Measurements from ENCODE around the gene PRR35. TPM values are rescaled to one million over a fixed set of nuclear protein-coding genes. Genes with fewer than 3 reads are reported as not detected.

PRR35 gene
- total and polyA plus RNA-seq, 8 donors, result 0.09 to 1.0 (median 0.66) TPM

DNA sequence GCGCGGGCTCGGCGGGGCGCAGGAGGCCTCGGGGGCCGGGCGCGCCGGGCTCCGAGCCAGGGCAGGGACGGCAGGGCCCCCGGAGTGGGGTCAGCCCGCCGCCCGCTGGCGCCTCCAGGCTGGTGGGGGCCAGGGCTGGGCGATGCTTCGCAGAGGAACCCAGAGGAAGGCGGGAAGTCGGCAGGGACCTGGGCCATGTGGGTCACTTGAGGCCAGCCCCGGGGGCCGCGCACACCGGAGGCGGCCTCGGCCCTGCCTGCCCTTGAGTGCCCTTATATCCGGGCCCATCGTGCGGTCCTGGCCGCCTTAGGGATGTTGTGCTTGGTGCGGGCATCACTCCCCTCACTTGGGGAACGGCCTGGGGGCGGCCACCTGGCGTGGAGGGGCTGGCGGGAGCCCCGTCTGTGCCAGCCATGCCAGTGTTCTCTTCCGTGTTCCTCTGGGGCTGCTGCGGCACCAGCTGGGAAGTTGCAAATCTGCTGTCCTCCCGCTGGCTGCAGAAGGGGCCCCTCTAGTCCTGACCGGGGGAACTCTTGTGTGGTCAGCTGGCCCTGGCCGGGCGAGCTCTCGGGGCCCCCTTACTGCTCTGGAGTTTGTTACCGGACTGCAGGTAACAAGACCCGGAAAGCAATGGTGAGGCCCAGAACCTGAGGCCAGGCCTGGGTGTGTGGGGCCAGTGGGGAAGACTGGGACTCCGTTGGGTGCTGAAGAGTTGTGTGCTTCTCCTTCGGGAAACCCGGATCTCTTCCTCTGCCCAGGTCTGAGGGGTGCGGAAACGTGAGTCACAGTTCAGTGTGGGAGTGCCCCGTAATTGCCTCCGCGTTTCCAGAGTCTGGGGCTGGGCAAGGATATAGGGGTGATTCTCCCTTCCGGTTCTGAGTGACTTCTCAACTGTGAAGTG lies 31.8 kb upstream of the PRR35 start:
- TF ChIP-seq, protein P1, sequence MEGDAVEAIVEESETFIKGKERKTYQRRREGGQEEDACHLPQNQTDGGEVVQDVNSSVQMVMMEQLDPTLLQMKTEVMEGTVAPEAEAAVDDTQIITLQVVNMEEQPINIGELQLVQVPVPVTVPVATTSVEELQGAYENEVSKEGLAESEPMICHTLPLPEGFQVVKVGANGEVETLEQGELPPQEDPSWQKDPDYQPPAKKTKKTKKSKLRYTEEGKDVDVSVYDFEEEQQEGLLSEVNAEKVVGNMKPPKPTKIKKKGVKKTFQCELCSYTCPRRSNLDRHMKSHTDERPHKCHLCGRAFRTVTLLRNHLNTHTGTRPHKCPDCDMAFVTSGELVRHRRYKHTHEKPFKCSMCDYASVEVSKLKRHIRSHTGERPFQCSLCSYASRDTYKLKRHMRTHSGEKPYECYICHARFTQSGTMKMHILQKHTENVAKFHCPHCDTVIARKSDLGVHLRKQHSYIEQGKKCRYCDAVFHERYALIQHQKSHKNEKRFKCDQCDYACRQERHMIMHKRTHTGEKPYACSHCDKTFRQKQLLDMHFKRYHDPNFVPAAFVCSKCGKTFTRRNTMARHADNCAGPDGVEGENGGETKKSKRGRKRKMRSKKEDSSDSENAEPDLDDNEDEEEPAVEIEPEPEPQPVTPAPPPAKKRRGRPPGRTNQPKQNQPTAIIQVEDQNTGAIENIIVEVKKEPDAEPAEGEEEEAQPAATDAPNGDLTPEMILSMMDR (IDR thresholded peaks at IDR 0.05), result no peak
- H3K27ac ChIP-seq, result peak overlapping the region; percentile 62 to 76 (median 68)
- intact Hi-C loops (cut with DNase I), result no loop called here
- peak overlapping the region; percentile 63 to 86 (median 77) for H3K4me3 ChIP-seq
- H3K36me3 ChIP-seq, result no peaks in the 10 kb centered on the region
- peaks cover 16 to 23% (median 20%) of the 10 kb centered on the region in 3 donors for H3K4me1 ChIP-seq
- DNase-seq (peak in 4 of 6 donors; percentile 49 to 80 (median 63)), ATAC-seq (peak in 3 of 4 donors; percentile 1 to 11 (median 5)), FAIRE-seq (no peak)
- WGBS, 2 donors, result 1 to 3% methylated on average over 28 to 55 of the region's 55 CpGs
- no peaks in the 10 kb centered on the region for H3K27me3 ChIP-seq
- no peaks in the 10 kb centered on the region for H3K9me3 ChIP-seq

DNA sequence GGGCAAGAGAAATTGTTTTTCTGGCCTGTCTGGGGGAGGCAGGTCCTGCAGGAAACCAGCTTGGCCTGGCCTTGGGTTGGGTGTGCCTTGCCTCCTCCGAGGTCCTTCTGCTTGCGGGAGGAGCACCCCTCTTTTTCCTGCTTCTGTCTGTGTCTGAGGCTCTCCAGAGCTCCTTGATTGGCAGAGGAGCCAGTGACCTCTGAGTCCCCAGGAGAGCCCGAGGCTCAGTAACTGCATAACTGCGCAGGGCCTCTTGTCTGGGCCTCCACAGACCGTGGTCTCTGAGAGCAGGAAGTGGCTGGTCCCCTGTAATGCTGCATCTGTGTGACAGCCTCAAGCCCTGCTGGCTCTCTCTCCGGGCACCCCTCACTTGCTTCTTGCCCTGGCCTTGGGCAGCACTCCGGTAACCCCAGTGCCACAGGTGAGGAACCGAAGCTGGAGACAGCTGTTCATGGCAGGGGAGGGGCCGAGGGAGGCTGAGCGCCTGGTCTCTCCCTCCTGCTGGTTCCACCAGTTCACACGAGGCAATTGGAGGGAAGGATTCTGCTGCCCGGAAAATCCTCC lies 31.1 kb upstream of the PRR35 start:
- ATAC-seq, result no peak
- intact Hi-C loops (cut with DNase I), result no loop called here
- no peaks in the 10 kb centered on the region for H3K27me3 ChIP-seq
- peaks cover 21 to 31% (median 23%) of the 10 kb centered on the region in 3 donors for H3K4me1 ChIP-seq
- TF ChIP-seq, protein P1 (IDR thresholded peaks at IDR 0.05), result no peak
- no peaks in the 10 kb centered on the region for H3K36me3 ChIP-seq
- peak in 3 of 6 donors; percentile 54 to 61 (median 59) for DNase-seq
- peak overlapping the region; percentile 63 to 86 (median 77) for H3K4me3 ChIP-seq
- peak overlapping the region; percentile 62 to 76 (median 68) for H3K27ac ChIP-seq
- H3K9me3 ChIP-seq, result no peaks in the 10 kb centered on the region
- WGBS, 2 donors, result 20 to 25% methylated on average over 12 of the region's 12 CpGs
- FAIRE-seq, result no peak

DNA sequence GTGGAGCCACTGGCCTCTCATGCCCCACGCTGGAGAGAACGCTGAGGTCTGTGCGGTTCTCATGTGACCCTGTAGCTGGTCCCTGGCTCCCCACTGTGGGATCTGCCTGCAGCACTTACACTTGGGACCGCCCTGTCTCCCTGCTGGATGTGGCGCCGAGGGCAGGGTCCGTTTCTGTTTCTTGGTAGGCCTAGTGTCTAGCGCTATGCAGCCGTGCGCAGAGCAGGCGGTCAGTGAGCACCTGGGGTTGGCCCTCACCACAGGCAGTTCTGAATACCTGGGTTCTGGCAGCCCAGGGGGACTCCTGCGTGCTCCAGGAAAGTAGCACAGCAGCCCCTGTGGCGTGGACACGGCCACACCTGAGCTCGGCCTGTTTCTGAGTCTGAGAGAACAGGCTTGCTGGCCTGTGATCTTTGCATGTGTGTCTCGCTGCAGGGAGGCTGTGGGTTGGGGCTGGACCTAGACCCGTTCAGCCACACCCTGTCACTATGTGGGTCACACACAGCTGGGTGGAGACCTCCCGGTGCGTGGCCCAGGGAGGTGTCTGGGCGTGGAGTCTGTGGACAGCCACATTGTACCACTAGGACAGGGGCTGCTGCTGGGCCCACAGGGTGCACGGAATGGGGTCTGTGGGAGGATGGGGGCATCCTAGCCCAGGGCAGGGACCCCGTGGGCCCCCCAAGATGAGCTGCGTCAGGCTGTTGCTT lies 29.9 kb upstream of the PRR35 start:
- TF ChIP-seq, protein P1 (IDR thresholded peaks at IDR 0.05), result no peak
- Histone ChIP-seq H3K27me3 (no peaks in the 10 kb centered on the region), H3K36me3 (no peaks in the 10 kb centered on the region), H3K4me3 (no peak overlapping the region), H3K9me3 (no peaks in the 10 kb centered on the region), H3K4me1 (peaks cover 32 to 42% (median 34%) of the 10 kb centered on the region in 3 donors), H3K27ac (no peak overlapping the region)
- DNase-seq, result peak in 1 of 6 donors; percentile 40
- intact Hi-C loops (cut with DNase I), result no loop called here
- no peak for ATAC-seq
- no peak for FAIRE-seq
- 70 to 72% methylated on average over 22 to 23 of the region's 23 CpGs for WGBS, 2 donors

DNA sequence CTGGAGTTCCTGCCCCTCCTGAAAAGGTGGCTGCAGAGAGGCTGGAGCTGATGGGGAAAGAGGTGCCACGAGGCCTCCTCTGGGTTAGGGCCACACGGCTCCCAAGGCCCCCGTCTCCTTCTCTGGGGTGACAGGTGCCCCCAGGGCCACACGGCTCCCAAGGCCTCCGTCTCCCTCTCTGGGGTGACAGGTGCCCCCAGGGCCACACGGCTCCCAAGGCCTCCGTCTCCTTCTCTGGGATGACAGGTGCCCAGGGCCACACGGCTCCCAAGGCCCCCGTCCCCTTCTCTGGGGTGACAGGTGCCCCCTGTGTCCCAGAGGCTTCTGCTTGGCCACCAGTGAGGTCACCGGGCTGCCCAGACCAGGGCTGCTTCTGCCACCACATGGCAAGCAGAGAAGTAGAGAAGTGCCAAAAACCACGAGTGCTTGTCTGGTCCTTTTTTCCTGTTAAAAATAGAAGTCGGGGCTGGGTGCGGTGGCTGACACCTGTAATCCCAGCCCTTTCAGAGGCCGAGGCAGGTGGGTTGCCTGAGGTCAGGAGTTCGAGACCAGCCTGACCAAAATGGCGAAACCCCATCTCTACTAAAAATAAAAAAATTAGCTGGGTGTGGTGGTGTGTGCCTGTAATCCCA lies 28.6 kb upstream of the PRR35 start:
- intact Hi-C loops (cut with DNase I), result no loop called here
- Histone ChIP-seq H3K4me1 (peaks cover 24 to 34% (median 25%) of the 10 kb centered on the region in 3 donors), H3K4me3 (no peak overlapping the region), H3K27ac (no peak overlapping the region), H3K36me3 (no peaks in the 10 kb centered on the region), H3K9me3 (no peaks in the 10 kb centered on the region), H3K27me3 (no peaks in the 10 kb centered on the region)
- TF ChIP-seq, protein P1 (IDR thresholded peaks at IDR 0.05), result no peak
- FAIRE-seq (no peak), DNase-seq (no peak), ATAC-seq (no peak)
- WGBS, 2 donors, result 52 to 56% methylated on average over 16 of the region's 16 CpGs
